ENCODE data around the gene C1RL.

The C1RL gene

GRCh38 chr12:7108796-7109571 lies at the start of gene C1RL:
TSS of gene C1RL (minus strand) at chr12:7109214. CDS start at chr12:7109180, 34 bp downstream.
- peak; percentile 98 for TF ChIP-seq CTCF (IDR thresholded peaks at IDR 0.05)

GRCh38 chr12:7157391-7157790 lies 48.4 kb upstream of the C1RL start:
- TF ChIP-seq CTCF (IDR thresholded peaks at IDR 0.05): no peak

GRCh38 chr12:7156259-7157197 lies 47.5 kb upstream of the C1RL start:
- TF ChIP-seq CTCF (IDR thresholded peaks at IDR 0.05): no peak

GRCh38 chr12:7155471-7156034 lies 46.5 kb upstream of the C1RL start:
- TF ChIP-seq CTCF (IDR thresholded peaks at IDR 0.05): no peak

- no peak for TF ChIP-seq CTCF (IDR thresholded peaks at IDR 0.05)
Observed at GRCh38 chr12:7154901-7155470, 46.0 kb upstream of the C1RL start.

- no peak for TF ChIP-seq CTCF (IDR thresholded peaks at IDR 0.05)
Observed at GRCh38 chr12:7154042-7154441, 45.0 kb upstream of the C1RL start.

- TF ChIP-seq CTCF (IDR thresholded peaks at IDR 0.05): no peak
Observed at GRCh38 chr12:7152818-7153217, 43.8 kb upstream of the C1RL start.

Measured in LNCAP (cell line).